VCaP (cell line): Measurements from ENCODE around the gene C12orf75.

Experiments
- H3K27ac ChIP-seq: fragments of 450-650 bp; 2 replicates; pipeline ENCODE4 v1.5.1; 2017
- TF ChIP-seq, protein P1 (sequence below): fragments of 450-650 bp; conservative IDR thresholded peaks from 2 replicates; pipeline ENCODE4 v1.5.1; 2017; ENCODE audit warnings: mild to moderate bottlenecking, moderate library complexity

C12orf75 gene

GRCh38 chr12:105330283-105330930, at the start of gene C12orf75:
TSS of gene C12orf75 (plus strand) at chr12:105330691. CDS start at chr12:105330892, 201 bp downstream.
- TF ChIP-seq, protein P1, sequence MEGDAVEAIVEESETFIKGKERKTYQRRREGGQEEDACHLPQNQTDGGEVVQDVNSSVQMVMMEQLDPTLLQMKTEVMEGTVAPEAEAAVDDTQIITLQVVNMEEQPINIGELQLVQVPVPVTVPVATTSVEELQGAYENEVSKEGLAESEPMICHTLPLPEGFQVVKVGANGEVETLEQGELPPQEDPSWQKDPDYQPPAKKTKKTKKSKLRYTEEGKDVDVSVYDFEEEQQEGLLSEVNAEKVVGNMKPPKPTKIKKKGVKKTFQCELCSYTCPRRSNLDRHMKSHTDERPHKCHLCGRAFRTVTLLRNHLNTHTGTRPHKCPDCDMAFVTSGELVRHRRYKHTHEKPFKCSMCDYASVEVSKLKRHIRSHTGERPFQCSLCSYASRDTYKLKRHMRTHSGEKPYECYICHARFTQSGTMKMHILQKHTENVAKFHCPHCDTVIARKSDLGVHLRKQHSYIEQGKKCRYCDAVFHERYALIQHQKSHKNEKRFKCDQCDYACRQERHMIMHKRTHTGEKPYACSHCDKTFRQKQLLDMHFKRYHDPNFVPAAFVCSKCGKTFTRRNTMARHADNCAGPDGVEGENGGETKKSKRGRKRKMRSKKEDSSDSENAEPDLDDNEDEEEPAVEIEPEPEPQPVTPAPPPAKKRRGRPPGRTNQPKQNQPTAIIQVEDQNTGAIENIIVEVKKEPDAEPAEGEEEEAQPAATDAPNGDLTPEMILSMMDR: no peak
- H3K27ac ChIP-seq: peak within 1 kb of the TSS; percentile 61

DNA sequence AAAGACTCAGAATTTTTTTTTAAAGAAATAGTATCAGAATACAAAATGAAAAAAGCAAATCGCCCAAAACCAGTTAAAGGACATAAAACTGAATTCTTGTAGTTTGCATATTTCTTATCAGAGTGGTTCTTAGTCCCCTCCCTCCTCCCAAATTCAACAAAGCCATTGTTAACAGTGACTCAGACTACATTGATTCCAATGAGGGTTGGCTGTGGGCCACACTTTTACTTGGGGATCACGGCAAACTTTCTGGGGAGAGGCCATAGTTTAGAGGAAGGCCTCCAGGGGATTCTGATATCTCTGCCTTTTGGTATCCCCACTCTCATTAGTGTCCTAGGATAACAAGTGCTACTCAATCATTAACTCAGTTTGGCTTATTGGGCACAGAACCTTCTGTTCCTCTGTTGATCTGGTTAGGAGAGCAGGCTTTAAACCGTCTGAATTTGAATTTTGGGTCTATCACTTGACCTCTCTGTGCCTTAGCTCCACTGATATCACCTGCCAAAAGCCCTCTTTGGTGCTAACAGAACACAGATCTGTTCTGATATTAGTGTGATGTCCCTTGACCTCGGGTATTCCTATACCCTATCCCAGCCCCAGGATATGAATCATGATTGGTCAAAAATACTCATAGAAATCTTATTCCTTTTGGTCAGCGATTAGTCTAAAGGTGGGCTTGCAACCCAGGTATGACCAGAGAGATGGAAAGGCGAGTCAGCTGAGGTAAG, 49.4 kb upstream of the C12orf75 start:
- TF ChIP-seq, protein P1: no peak
- peak overlapping the region; percentile 42; the same call in 1 of the 2 replicates for H3K27ac ChIP-seq

GRCh38 chr12:105281694-105282049, 48.8 kb upstream of the C12orf75 start:
- TF ChIP-seq, protein P1: no peak
- peak overlapping the region; percentile 42; the same call in 1 of the 2 replicates for H3K27ac ChIP-seq

GRCh38 chr12:105285378-105285777, 45.1 kb upstream of the C12orf75 start:
- H3K27ac ChIP-seq: no peak overlapping the region
- TF ChIP-seq, protein P1: no peak

DNA sequence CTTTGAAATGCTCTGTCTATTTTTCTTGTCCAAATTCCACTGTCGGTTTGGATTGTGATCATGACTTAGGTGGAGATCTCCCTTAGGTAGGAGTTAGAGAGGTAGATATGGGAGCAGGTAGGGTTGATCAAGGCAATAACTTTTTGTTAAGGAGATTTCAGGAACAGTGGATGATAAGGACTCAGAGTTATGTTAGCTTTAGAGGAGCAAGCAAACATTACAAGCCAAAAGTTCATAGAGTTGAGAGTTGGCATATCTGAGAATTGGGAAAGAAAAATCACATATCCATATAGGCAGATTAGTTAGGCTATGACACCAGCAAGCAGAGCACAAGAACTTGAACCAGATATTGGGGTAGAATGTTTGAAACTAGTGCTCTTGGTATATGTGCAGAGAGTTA, 43.1 kb upstream of the C12orf75 start:
- no peak overlapping the region for H3K27ac ChIP-seq
- TF ChIP-seq, protein P1: no peak

- no peak overlapping the region for H3K27ac ChIP-seq
- TF ChIP-seq, protein P1: no peak
Measured at GRCh38 chr12:105288311-105288996, 42.0 kb upstream of the C12orf75 start.
